ENCODE results near the gene SH2D7. TPM values are rescaled to one million over a fixed set of nuclear protein-coding genes. Genes with fewer than 3 reads are reported as not detected.

Gene SH2D7
- total RNA-seq, 1 experiment from 2014 or later, result not detected

- in situ Hi-C loops (cut with HindIII; ENCODE audit: low pct_unique_long_range_greater_than_20kb, low sequenced_read_pairs), result no loop called here
- POLR2A ChIA-PET, result no interaction called here
These were observed 5.9 kb downstream of the SH2D7 start for GRCh38 chr15:78098131-78098755.

DNA sequence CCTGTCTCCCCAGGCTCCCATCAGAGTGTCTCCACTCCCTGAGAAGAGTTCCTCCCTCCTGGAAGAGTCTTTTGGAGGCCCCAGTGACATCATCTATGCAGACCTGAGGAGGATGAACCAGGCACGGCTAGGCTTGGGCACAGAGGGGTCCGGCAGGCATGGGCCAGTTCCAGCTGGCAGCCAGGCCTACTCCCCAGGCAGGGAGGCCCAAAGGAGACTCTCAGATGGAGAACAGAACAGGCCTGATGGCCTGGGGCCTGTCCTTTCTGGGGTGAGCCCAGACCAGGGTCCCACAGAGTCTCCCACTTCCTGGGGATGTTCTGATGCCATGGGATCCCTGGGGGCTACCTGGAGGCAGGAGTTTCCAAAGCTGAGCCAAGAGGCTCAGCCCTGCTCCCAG, 8.5 kb downstream of the SH2D7 start:
- no TSS peak for BruUV-seq (replicated peaks)
- POLR2A ChIA-PET, result no interaction called here
- no peaks in the 10 kb centered on the region for H3K9me3 ChIP-seq (ENCODE audit: control insufficient read depth, insufficient read depth, low read depth, low read length)
- in situ Hi-C loops (cut with HindIII; ENCODE audit: low pct_unique_long_range_greater_than_20kb, low sequenced_read_pairs) (no loop called here), intact Hi-C loops (cut with micrococcal nuclease; ENCODE audit: unreplicated experiment) (no loop called here)
- no peaks in the 10 kb centered on the region for H3K27me3 ChIP-seq (ENCODE audit: control insufficient read depth, insufficient read depth, low read length)
- CTCF ChIA-PET, result no interaction called here
- TF ChIP-seq, protein P1, sequence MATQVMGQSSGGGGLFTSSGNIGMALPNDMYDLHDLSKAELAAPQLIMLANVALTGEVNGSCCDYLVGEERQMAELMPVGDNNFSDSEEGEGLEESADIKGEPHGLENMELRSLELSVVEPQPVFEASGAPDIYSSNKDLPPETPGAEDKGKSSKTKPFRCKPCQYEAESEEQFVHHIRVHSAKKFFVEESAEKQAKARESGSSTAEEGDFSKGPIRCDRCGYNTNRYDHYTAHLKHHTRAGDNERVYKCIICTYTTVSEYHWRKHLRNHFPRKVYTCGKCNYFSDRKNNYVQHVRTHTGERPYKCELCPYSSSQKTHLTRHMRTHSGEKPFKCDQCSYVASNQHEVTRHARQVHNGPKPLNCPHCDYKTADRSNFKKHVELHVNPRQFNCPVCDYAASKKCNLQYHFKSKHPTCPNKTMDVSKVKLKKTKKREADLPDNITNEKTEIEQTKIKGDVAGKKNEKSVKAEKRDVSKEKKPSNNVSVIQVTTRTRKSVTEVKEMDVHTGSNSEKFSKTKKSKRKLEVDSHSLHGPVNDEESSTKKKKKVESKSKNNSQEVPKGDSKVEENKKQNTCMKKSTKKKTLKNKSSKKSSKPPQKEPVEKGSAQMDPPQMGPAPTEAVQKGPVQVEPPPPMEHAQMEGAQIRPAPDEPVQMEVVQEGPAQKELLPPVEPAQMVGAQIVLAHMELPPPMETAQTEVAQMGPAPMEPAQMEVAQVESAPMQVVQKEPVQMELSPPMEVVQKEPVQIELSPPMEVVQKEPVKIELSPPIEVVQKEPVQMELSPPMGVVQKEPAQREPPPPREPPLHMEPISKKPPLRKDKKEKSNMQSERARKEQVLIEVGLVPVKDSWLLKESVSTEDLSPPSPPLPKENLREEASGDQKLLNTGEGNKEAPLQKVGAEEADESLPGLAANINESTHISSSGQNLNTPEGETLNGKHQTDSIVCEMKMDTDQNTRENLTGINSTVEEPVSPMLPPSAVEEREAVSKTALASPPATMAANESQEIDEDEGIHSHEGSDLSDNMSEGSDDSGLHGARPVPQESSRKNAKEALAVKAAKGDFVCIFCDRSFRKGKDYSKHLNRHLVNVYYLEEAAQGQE (IDR thresholded peaks at IDR 0.05; ENCODE audit: insufficient read depth in 1 of 2, low read depth in 2 of 2, low read length in 1 of 2), result no peak
- TF ChIP-seq TCF7L2 (IDR thresholded peaks at IDR 0.05; ENCODE audit: low read depth, low read length) (no peak), POLR2AphosphoS5 (IDR thresholded peaks at IDR 0.05; ENCODE audit: low read depth, low read length) (no peak), SIN3A (IDR thresholded peaks at IDR 0.05; ENCODE audit: borderline replicate concordance, insufficient read depth, low read depth, low read length) (no peak)
- TF ChIP-seq, protein P2, sequence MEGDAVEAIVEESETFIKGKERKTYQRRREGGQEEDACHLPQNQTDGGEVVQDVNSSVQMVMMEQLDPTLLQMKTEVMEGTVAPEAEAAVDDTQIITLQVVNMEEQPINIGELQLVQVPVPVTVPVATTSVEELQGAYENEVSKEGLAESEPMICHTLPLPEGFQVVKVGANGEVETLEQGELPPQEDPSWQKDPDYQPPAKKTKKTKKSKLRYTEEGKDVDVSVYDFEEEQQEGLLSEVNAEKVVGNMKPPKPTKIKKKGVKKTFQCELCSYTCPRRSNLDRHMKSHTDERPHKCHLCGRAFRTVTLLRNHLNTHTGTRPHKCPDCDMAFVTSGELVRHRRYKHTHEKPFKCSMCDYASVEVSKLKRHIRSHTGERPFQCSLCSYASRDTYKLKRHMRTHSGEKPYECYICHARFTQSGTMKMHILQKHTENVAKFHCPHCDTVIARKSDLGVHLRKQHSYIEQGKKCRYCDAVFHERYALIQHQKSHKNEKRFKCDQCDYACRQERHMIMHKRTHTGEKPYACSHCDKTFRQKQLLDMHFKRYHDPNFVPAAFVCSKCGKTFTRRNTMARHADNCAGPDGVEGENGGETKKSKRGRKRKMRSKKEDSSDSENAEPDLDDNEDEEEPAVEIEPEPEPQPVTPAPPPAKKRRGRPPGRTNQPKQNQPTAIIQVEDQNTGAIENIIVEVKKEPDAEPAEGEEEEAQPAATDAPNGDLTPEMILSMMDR (IDR thresholded peaks at IDR 0.05), result no peak
- H3K4me1 ChIP-seq (ENCODE audit: control insufficient read depth, insufficient read depth, low read length), result no peaks in the 10 kb centered on the region
- H3K4me3 ChIP-seq (ENCODE audit: low read depth in 2 of 2, low read length in 2 of 2), result no peak overlapping the region
- ATAC-seq, result no peak
- no peak overlapping the region for H3K27ac ChIP-seq (ENCODE audit: low read length)
- DNase-seq (ENCODE audit: low read depth, low spot score), result no peak
- H3K36me3 ChIP-seq (ENCODE audit: control insufficient read depth, insufficient read depth, low read length), result no peaks in the 10 kb centered on the region

More at GRCh38 chr15:78098131-78098755, 5.9 kb downstream of the SH2D7 start:
- H3K4me3 ChIP-seq (ENCODE audit: low read depth in 2 of 2, low read length in 2 of 2), result no peak overlapping the region
- H3K27ac ChIP-seq (ENCODE audit: low read length), result no peak overlapping the region
- no peaks in the 10 kb centered on the region for H3K27me3 ChIP-seq (ENCODE audit: control insufficient read depth, insufficient read depth, low read length)
- no peak for ATAC-seq
- no peaks in the 10 kb centered on the region for H3K9me3 ChIP-seq (ENCODE audit: control insufficient read depth, insufficient read depth, low read depth, low read length)
- TF ChIP-seq SIN3A (IDR thresholded peaks at IDR 0.05; ENCODE audit: borderline replicate concordance, insufficient read depth, low read depth, low read length) (no peak), TCF7L2 (IDR thresholded peaks at IDR 0.05; ENCODE audit: low read depth, low read length) (no peak), POLR2AphosphoS5 (IDR thresholded peaks at IDR 0.05; ENCODE audit: low read depth, low read length) (no peak)
- TF ChIP-seq, protein P2 (IDR thresholded peaks at IDR 0.05), result no peak
- TF ChIP-seq, protein P1 (IDR thresholded peaks at IDR 0.05; ENCODE audit: insufficient read depth in 1 of 2, low read depth in 2 of 2, low read length in 1 of 2), result no peak
- intact Hi-C loops (cut with micrococcal nuclease; ENCODE audit: unreplicated experiment), result no loop called here
- no TSS peak for BruUV-seq (replicated peaks)
- no peak for DNase-seq (ENCODE audit: low read depth, low spot score)
- no peaks in the 10 kb centered on the region for H3K4me1 ChIP-seq (ENCODE audit: control insufficient read depth, insufficient read depth, low read length)
- CTCF ChIA-PET, result no interaction called here
- H3K36me3 ChIP-seq (ENCODE audit: control insufficient read depth, insufficient read depth, low read length), result no peaks in the 10 kb centered on the region

Data from Panc1 (cell line).